AG08396 (cell line): ENCODE data around the gene C1orf232.

ENCODE experiments used
- DNase-seq: peaks from one replicate; pipeline ENCODE4 v3.0.0; 2012; ENCODE audit warnings: low spot score, mixed read lengths

C1orf232 gene

GRCh38 chr1:26168410-26169197 lies at the start of gene C1orf232:
Gene C1orf232, minus strand, starts transcription at chr1:26168963. Its CDS starts 464 bp downstream, at chr1:26168499.
- no peak for DNase-seq

GRCh38 chr1:26215246-26215645 lies 46.5 kb upstream of the C1orf232 start:
- no peak for DNase-seq

GRCh38 chr1:26213335-26213905 lies 44.7 kb upstream of the C1orf232 start:
- DNase-seq: no peak

- DNase-seq: no peak
These were observed 44.0 kb upstream of the C1orf232 start for GRCh38 chr1:26212726-26213125.

- DNase-seq: no peak
These were observed 41.5 kb upstream of the C1orf232 start for GRCh38 chr1:26210147-26210870.

GRCh38 chr1:26203642-26204318 lies 35.0 kb upstream of the C1orf232 start:
- no peak for DNase-seq

GRCh38 chr1:26200413-26200812 lies 31.6 kb upstream of the C1orf232 start:
- no peak for DNase-seq

- DNase-seq: no peak
These were observed 29.1 kb upstream of the C1orf232 start for GRCh38 chr1:26197813-26198212.

- DNase-seq: no peak
These were observed 28.5 kb upstream of the C1orf232 start for GRCh38 chr1:26197301-26197700.

GRCh38 chr1:26195805-26196204 lies 27.0 kb upstream of the C1orf232 start:
- no peak for DNase-seq

GRCh38 chr1:26191739-26192138 lies 23.0 kb upstream of the C1orf232 start:
- DNase-seq: no peak

- no peak for DNase-seq
These were observed 21.7 kb upstream of the C1orf232 start, which contains the start of gene CATSPER4 for GRCh38 chr1:26190373-26190987. Gene CATSPER4, plus strand, starts transcription at chr1:26190602. Its CDS starts 26 bp downstream, at chr1:26190628.

- no peak for DNase-seq
These were observed 21.1 kb upstream of the C1orf232 start for GRCh38 chr1:26189751-26190275.

GRCh38 chr1:26189331-26189730 lies 20.6 kb upstream of the C1orf232 start:
- no peak for DNase-seq

- DNase-seq: no peak
These were observed 19.7 kb upstream of the C1orf232 start for GRCh38 chr1:26188477-26188876.

GRCh38 chr1:26187882-26188281 lies 19.1 kb upstream of the C1orf232 start:
- DNase-seq: no peak

GRCh38 chr1:26184883-26185282 lies 16.1 kb upstream of the C1orf232 start:
- DNase-seq: no peak

- DNase-seq: no peak
These were observed 15.3 kb upstream of the C1orf232 start for GRCh38 chr1:26184086-26184485.

- DNase-seq: no peak
These were observed 13.6 kb upstream of the C1orf232 start for GRCh38 chr1:26182383-26182696.

- DNase-seq: no peak
These were observed 13.0 kb upstream of the C1orf232 start for GRCh38 chr1:26181586-26182382.

GRCh38 chr1:26180010-26180506 lies 11.3 kb upstream of the C1orf232 start:
- DNase-seq: no peak
